Suprapubic skin (tissue), 4 donors: ENCODE measurements around the gene EVA1C. TPM values are rescaled to one million over a fixed set of nuclear protein-coding genes. Genes with fewer than 3 reads are reported as not detected.

Experiments
- DNase-seq, 2 donors: peaks; one replicate each; pipeline ENCODE4 v3.0.0-alpha.2; 2019; ENCODE audit warnings: low spot score in 2 of 2
- H3K27ac ChIP-seq: fragments of 200-600 bp; sonication (generic); one replicate; pipeline ENCODE4 v1.5.1; 2019
- H3K27me3 ChIP-seq: fragments of 200-600 bp; sonication (generic); one replicate; pipeline ENCODE4 v1.5.1; 2019
- H3K36me3 ChIP-seq: fragments of 200-600 bp; sonication (generic); one replicate; pipeline ENCODE4 v1.5.1; 2019
- H3K4me1 ChIP-seq: fragments of 200-600 bp; sonication (generic); one replicate; pipeline ENCODE4 v1.5.1; 2019
- H3K4me3 ChIP-seq: fragments of 200-600 bp; sonication (generic); one replicate; pipeline ENCODE4 v1.5.1; 2019; ENCODE audit warnings: mild to moderate bottlenecking
- H3K9me3 ChIP-seq: fragments of 200-600 bp; sonication (generic); one replicate; pipeline ENCODE4 v1.5.1; 2019
- EP300 ChIP-seq: sonication (generic); formaldehyde crosslinking; IDR thresholded peaks from one replicate; pipeline ENCODE4 v1.6.1; 2017; ENCODE audit warnings: antibody characterized with exemption
- POLR2A ChIP-seq, 2 donors: fragments of 450-650 bp; IDR thresholded peaks; one replicate each; pipeline ENCODE4 v1.6.1; 2017; ENCODE audit warnings: antibody characterized with exemption in 2 of 2, mild to moderate bottlenecking in 2 of 2, moderate library complexity in 2 of 2
- POLR2AphosphoS5 ChIP-seq, 3 donors: sonication (generic); formaldehyde crosslinking; IDR thresholded peaks; one replicate each; pipeline ENCODE4 v1.6.1; 2017; ENCODE audit warnings: antibody characterized with exemption in 3 of 3
- WGBS: methylation state at CpG from one replicate; pipeline ENCODE4 v1.1.5; 2018; 5-methylcytosine and 5-hydroxymethylcytosine counted together
- total RNA-seq, 4 donors: library from RNA; depleted of rRNA; stranded (reverse); fragments of >200 nt; gene quantifications; one replicate each; pipeline ENCODE4 v1.1.0, GENCODE V29; 2016
- TF ChIP-seq, protein P1 (sequence below), 2 donors: fragments of 200-600 bp in 1 of 2; fragments of 450-650 bp in 1 of 2; sonication (generic) in 1 of 2; IDR thresholded peaks; one replicate each; pipeline ENCODE4 v1.5.1; 2016 to 2019; ENCODE audit warnings: antibody characterized with exemption in 2 of 2, mild to moderate bottlenecking in 1 of 2, moderate library complexity in 1 of 2

EVA1C gene
- total RNA-seq, 4 donors from 2014 or later = 57.1 to 98.6 (median 63.2) TPM

GRCh38 chr21:32393677-32394001, 18.9 kb upstream of the EVA1C start:
- TF ChIP-seq, protein P1, sequence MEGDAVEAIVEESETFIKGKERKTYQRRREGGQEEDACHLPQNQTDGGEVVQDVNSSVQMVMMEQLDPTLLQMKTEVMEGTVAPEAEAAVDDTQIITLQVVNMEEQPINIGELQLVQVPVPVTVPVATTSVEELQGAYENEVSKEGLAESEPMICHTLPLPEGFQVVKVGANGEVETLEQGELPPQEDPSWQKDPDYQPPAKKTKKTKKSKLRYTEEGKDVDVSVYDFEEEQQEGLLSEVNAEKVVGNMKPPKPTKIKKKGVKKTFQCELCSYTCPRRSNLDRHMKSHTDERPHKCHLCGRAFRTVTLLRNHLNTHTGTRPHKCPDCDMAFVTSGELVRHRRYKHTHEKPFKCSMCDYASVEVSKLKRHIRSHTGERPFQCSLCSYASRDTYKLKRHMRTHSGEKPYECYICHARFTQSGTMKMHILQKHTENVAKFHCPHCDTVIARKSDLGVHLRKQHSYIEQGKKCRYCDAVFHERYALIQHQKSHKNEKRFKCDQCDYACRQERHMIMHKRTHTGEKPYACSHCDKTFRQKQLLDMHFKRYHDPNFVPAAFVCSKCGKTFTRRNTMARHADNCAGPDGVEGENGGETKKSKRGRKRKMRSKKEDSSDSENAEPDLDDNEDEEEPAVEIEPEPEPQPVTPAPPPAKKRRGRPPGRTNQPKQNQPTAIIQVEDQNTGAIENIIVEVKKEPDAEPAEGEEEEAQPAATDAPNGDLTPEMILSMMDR (IDR thresholded peaks at IDR 0.05) = no peak
- TF ChIP-seq POLR2AphosphoS5 (IDR thresholded peaks at IDR 0.05) (no peak), POLR2A (IDR thresholded peaks at IDR 0.05) (no peak), EP300 (no peak)
- Histone ChIP-seq H3K4me3 (peak overlapping the region; percentile 70), H3K36me3 (no peaks in the 10 kb centered on the region), H3K27me3 (no peaks in the 10 kb centered on the region), H3K9me3 (no peaks in the 10 kb centered on the region), H3K4me1 (peaks cover 28% of the 10 kb centered on the region), H3K27ac (peak overlapping the region; percentile 83)
- WGBS = 39% methylated on average over 9 of the region's 9 CpGs
- DNase-seq = no peak

DNA sequence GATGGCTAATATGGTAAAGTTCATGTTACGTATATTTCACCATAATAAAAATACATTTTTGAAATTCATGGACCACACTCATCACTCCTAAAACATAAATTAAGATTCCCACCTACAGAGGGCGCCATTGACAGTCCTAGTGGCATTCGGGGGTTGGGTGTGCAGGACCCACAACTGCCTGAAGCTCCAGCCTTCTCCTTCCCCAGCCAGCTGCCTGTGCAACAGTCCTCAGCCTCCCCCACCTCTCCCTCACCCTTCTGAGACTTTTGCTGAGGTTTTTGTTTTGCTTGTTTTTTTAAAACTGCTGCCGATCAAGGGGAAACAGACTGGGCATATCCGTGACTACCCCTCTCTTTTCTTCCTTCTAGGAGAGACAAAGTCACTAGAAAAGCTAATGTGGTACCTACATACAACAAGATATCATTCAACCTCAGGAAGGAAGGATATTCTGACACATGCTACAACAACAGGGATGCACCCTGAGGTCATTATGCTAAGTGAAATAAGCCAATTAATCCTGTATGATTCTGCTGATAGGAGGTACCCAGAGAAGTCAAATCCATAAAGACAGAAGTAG, 9.2 kb upstream of the EVA1C start:
- Histone ChIP-seq H3K27me3 (no peaks in the 10 kb centered on the region), H3K9me3 (no peaks in the 10 kb centered on the region), H3K4me1 (peaks cover 16% of the 10 kb centered on the region), H3K4me3 (no peak overlapping the region), H3K27ac (no peak overlapping the region), H3K36me3 (no peaks in the 10 kb centered on the region)
- DNase-seq = peak in 1 of 2 donors; percentile 67
- TF ChIP-seq, protein P1 (IDR thresholded peaks at IDR 0.05) = peak; percentile 46 to 49
- no peak for TF ChIP-seq POLR2AphosphoS5 (IDR thresholded peaks at IDR 0.05)
- WGBS = 15% methylated on average over 5 of the region's 5 CpGs

DNA sequence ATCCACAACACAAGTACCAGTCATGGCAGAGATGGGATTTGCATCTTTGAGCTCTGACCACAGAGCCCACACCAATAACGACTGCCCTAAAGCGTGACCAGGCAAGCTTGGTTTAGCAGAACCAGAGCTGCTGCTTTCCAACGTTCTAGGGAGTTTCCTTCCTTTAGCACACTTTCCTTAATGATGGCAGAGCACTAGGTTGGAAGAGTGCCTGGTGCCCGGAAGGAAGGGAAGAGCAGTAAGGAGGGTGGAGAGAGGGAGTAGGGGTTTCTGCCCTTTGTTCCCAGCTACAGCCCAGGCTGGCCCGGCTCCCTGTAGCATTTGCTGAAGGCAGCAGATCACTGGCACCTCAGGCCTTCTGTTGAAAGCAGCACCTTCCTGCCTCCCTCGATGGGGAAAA, 6.1 kb upstream of the EVA1C start:
- peak in 1 of 2 donors; percentile 43 for DNase-seq
- 32% methylated on average over 6 of the region's 6 CpGs for WGBS
- no peaks in the 10 kb centered on the region for H3K36me3 ChIP-seq
- H3K27ac ChIP-seq = peak overlapping the region; percentile 14
- H3K27me3 ChIP-seq = no peaks in the 10 kb centered on the region
- no peak for TF ChIP-seq POLR2A (IDR thresholded peaks at IDR 0.05)
- TF ChIP-seq, protein P1 (IDR thresholded peaks at IDR 0.05) = no peak
- no peak for TF ChIP-seq EP300
- TF ChIP-seq POLR2AphosphoS5 (IDR thresholded peaks at IDR 0.05) = no peak
- peaks cover 31% of the 10 kb centered on the region for H3K4me1 ChIP-seq
- no peaks in the 10 kb centered on the region for H3K9me3 ChIP-seq
- H3K4me3 ChIP-seq = no peak overlapping the region

- Histone ChIP-seq H3K4me3 (no peak overlapping the region), H3K9me3 (no peaks in the 10 kb centered on the region), H3K36me3 (no peaks in the 10 kb centered on the region), H3K27me3 (no peaks in the 10 kb centered on the region), H3K27ac (peak overlapping the region; percentile 99), H3K4me1 (peaks cover 49% of the 10 kb centered on the region)
- TF ChIP-seq POLR2AphosphoS5 (IDR thresholded peaks at IDR 0.05) (no peak), EP300 (no peak), POLR2A (IDR thresholded peaks at IDR 0.05) (no peak)
- 82% methylated on average over 4 of the region's 4 CpGs for WGBS
- DNase-seq = no peak
Measured at GRCh38 chr21:32410291-32410690, 2.2 kb upstream of the EVA1C start.

DNA sequence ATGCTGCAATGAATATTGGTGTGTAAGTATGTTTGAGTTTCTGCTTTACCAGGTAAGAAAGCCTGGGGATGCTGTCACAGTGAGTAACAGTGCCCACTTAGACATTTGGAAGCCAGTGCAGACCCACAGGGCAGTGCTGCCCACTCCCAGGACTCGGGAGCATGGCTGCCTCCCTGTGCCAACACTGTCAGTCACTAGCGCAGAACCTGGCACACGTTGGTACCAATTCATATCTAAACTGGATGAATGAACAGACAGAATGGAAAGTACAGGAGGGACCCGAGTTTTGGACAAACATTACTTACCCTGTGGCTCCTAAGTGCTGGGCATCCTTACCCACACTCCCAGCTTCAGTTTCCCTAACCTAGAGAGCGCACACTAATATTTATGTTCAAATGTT, 1.6 kb upstream of the EVA1C start:
- WGBS = 66% methylated on average over 5 of the region's 5 CpGs
- Histone ChIP-seq H3K27ac (peak overlapping the region; percentile 99), H3K4me3 (peak overlapping the region; percentile 77), H3K27me3 (no peaks in the 10 kb centered on the region), H3K9me3 (no peaks in the 10 kb centered on the region), H3K4me1 (peaks cover 52% of the 10 kb centered on the region), H3K36me3 (no peaks in the 10 kb centered on the region)
- no peak for TF ChIP-seq POLR2AphosphoS5 (IDR thresholded peaks at IDR 0.05)
- TF ChIP-seq EP300 = no peak
- TF ChIP-seq, protein P1 (IDR thresholded peaks at IDR 0.05) = no peak
- TF ChIP-seq POLR2A (IDR thresholded peaks at IDR 0.05) = no peak
- peak in 1 of 2 donors; percentile 50 for DNase-seq
